SH-SY5Y (cell line): ENCODE data around the gene TFDP1.

Source experiments
- GATA2 ChIP-seq: IDR thresholded peaks from 2 replicates; pipeline ENCODE4 v1.6.1; 2011; ENCODE audit warnings: mild to moderate bottlenecking, low read depth, low read length
- GATA3 ChIP-seq: IDR thresholded peaks from 2 replicates; pipeline ENCODE4 v1.6.1; 2011; ENCODE audit warnings: low read depth, mild to moderate bottlenecking, low read length, moderate library complexity

DNA sequence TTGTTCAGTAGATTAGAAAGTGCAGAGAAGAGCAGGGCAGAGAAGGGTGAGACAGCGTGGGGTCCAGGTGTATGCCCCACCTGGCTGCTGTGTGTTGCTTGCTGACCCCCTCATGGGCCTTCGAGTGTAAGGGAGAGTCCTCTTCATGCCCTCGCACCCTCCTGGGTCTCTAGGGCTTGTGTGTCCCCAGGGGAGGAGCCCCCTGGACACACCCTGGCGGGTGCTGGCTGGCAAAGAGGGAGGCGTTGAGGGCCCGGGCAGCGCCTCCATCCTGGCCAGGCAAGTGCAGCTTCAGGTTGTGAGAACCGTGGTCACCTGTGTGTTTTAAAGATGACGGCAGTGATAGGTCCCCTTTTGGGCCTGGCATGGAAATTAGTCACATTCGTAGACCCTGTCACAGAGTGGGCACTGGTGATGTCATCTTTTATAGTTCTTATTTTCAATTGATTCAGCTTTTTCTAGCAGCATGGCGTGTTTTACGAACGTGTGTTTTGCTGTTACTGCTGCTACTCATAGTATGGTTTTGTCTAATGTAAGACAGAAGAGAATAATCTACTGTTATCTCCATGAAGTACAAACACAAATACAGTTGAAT, 18.7 kb downstream of the TFDP1 start:
- TF ChIP-seq GATA3, result no peak
- no peak for TF ChIP-seq GATA2
